CD4-positive, alpha-beta T cell treated with Interleukin-2 at 100 ng/mL for 4 hours (primary cell): ENCODE measurements around the gene FAM3C.
"Not testable (repeated sequence)": the region's sequence is repeated elsewhere in the genome, so short reads cannot be mapped to it uniquely, and the experiment has no call there.

Experiments used
- DNase-seq: peaks from one replicate; pipeline ENCODE4 v3.0.0-alpha.2; 2020; ENCODE audit warnings: low spot score

FAM3C gene

GRCh38 chr7:121395961-121396757 lies at the start of gene FAM3C:
Gene FAM3C (minus strand): TSS chr7:121396308. CDS start chr7:121382969, 13,339 bp downstream.
- peak; percentile 81 for DNase-seq

GRCh38 chr7:121442845-121443244 lies 46.7 kb upstream of the FAM3C start:
- DNase-seq = peak; percentile 66

GRCh38 chr7:121440857-121441503 lies 44.9 kb upstream of the FAM3C start:
- no peak for DNase-seq

- DNase-seq = peak; percentile 83
These were observed 42.2 kb upstream of the FAM3C start for GRCh38 chr7:121438043-121438955.

GRCh38 chr7:121437470-121437869 lies 41.4 kb upstream of the FAM3C start:
- no peak for DNase-seq

- no peak for DNase-seq
These were observed 40.6 kb upstream of the FAM3C start for GRCh38 chr7:121436688-121437087.

- DNase-seq = no peak
These were observed 40.0 kb upstream of the FAM3C start for GRCh38 chr7:121436136-121436535.

- no peak for DNase-seq
These were observed 37.7 kb upstream of the FAM3C start for GRCh38 chr7:121433775-121434174.

- not testable (repeated sequence) for DNase-seq
These were observed 36.4 kb upstream of the FAM3C start for GRCh38 chr7:121432486-121432885.

GRCh38 chr7:121431996-121432395 lies 35.9 kb upstream of the FAM3C start:
- no peak for DNase-seq

GRCh38 chr7:121431389-121431995 lies 35.4 kb upstream of the FAM3C start:
- no peak for DNase-seq

GRCh38 chr7:121430558-121430957 lies 34.5 kb upstream of the FAM3C start:
- no peak for DNase-seq

GRCh38 chr7:121429798-121430197 lies 33.7 kb upstream of the FAM3C start:
- no peak for DNase-seq

GRCh38 chr7:121428855-121429489 lies 32.9 kb upstream of the FAM3C start:
- DNase-seq = no peak

- DNase-seq = not testable (repeated sequence)
These were observed 25.6 kb upstream of the FAM3C start for GRCh38 chr7:121421743-121422142.

- no peak for DNase-seq
These were observed 24.9 kb upstream of the FAM3C start for GRCh38 chr7:121420976-121421375.

GRCh38 chr7:121419201-121420148 lies 23.4 kb upstream of the FAM3C start:
- no peak for DNase-seq

GRCh38 chr7:121416533-121416932 lies 20.4 kb upstream of the FAM3C start:
- no peak for DNase-seq

GRCh38 chr7:121414436-121414835 lies 18.3 kb upstream of the FAM3C start:
- DNase-seq = no peak

GRCh38 chr7:121411597-121411979 lies 15.5 kb upstream of the FAM3C start:
- DNase-seq = no peak
